ENCODE results near the gene PTPRJ. TPM values are rescaled to one million over a fixed set of nuclear protein-coding genes. Genes with fewer than 3 reads are reported as not detected.
"Not testable (repeated sequence)": the region's sequence is repeated elsewhere in the genome, so short reads cannot be mapped to it uniquely, and the experiment has no call there.

The PTPRJ gene
- total and polyA plus RNA-seq, 2 of the 4 experiments (the other 2 are of a cell fraction), result 5.6 to 14.9 TPM

DNA sequence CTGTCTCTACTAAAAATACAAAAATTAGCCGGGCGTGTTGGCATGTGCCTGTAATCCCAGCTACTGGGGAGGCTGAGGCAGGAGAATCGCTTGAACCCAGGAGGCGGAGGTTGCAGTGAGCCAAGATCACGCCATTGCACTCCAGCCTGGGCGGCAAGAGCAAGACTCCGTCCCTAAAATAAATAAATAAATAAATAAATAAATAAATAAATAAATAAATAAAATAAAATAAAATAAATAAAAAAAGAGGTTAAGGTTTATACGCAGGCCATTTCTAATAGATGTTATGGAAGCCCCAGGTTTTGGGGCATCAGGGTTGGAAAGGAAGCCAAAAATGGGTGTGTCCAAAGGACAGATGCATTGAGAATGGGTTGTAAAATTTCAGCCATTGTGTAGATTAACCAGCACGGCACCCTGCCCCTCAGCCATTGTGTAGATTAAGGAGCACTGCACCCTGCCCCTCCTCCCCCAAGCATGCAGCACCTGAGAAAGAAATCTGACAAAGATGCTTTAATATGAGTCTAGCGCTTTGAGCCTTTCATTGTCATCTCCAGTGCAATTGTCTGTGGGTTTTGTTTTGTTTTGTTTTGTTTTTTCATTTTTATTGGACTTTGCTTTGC, 41.0 kb downstream of the PTPRJ start:
- H3K18ac ChIP-seq (ENCODE audit: low read depth, low read length); BruUV-seq (replicated peaks); CTCF ChIA-PET; H3K4ac ChIP-seq (ENCODE audit: low read depth, low read length); H3K27ac ChIP-seq (ENCODE audit: insufficient read depth, low read length); H2AK9ac ChIP-seq (replicated peaks; ENCODE audit: low read depth, low read length, poor library complexity); H4K5ac ChIP-seq (ENCODE audit: low read depth, low read length); in situ Hi-C loops (cut with MboI; ENCODE audit: low sequenced_read_pairs); H2BK5ac ChIP-seq (ENCODE audit: low read depth, low read length, poor library complexity, severe bottlenecking); DNase-seq; H3K56ac ChIP-seq (ENCODE audit: extremely low read depth, insufficient read depth, low read length); H2AFZ ChIP-seq (replicated peaks; ENCODE audit: low read length, poor library complexity); H2BK15ac ChIP-seq (ENCODE audit: low read depth, low read length); H2AK5ac ChIP-seq (ENCODE audit: low read depth, low read length); H3K14ac ChIP-seq (replicated peaks; ENCODE audit: low read depth, low read length); dilution Hi-C loops (cut with HindIII; ENCODE audit: low sequenced_read_pairs, unreplicated experiment); POLR2A ChIA-PET (ENCODE audit: unreplicated experiment); intact Hi-C loops (cut with micrococcal nuclease); H3K36me3 ChIP-seq (ENCODE audit: control insufficient read depth, insufficient read depth, low read length); H4K8ac ChIP-seq (ENCODE audit: low read depth in 2 of 2, low read length in 2 of 2); H3K9me3 ChIP-seq (ENCODE audit: control insufficient read depth, insufficient read depth, low read length); H2BK120ac ChIP-seq (ENCODE audit: low read depth, low read length); H3K27me3 ChIP-seq (ENCODE audit: control insufficient read depth, insufficient read depth, low read length); H4K91ac ChIP-seq (ENCODE audit: insufficient read depth, low read depth, low read length); H3K23ac ChIP-seq (ENCODE audit: low read depth, low read length); H3K4me3 ChIP-seq (ENCODE audit: insufficient read depth, low read depth, low read length); H3K4me2 ChIP-seq (ENCODE audit: low read depth, low read length); H3K9ac ChIP-seq (ENCODE audit: low read depth, low read length); ATAC-seq (ENCODE audit: low read depth); H2BK20ac ChIP-seq (ENCODE audit: low read depth, low read length): not testable (repeated sequence)
- peaks cover 10% of the 10 kb centered on the region for H4K20me1 ChIP-seq (ENCODE audit: insufficient read depth, low read length)
- peaks cover 19% of the 10 kb centered on the region for H3K9me1 ChIP-seq (ENCODE audit: insufficient read depth, low read length)
- peaks cover 12% of the 10 kb centered on the region for H3K4me1 ChIP-seq (ENCODE audit: control insufficient read depth, insufficient read depth, low read length)
- no CpG with 5 or more reads among the region's 10 CpGs for WGBS, 2 experiments (ENCODE audit: extremely low coverage in 2 of 2, insufficient read length in 1 of 2)
- peaks cover 58 to 83% of the 10 kb centered on the region in 2 experiments for H3K79me1 ChIP-seq (ENCODE audit: low read depth in 1 of 2, low read length in 2 of 2)
